HUDEP-2 (cell line): ENCODE measurements around the gene PRODH.
A peak's percentile ranks its signal among the peaks of the same experiment; 100 is the strongest.
"Not testable (repeated sequence)": the region's sequence is repeated elsewhere in the genome, so short reads cannot be mapped to it uniquely, and the experiment has no call there.

ENCODE experiments used
- DNase-seq, 76 experiments: peaks; one replicate each; lab custom pipeline; 2025; ENCODE audit not compliant: unreplicated experiment in 76 of 76; lab: John Stamatoyannopoulos, UW

The PRODH gene

GRCh38 chr22:18954990-18955571, 19.0 kb upstream of the PRODH start:
- DNase-seq = no peak

- peak in 38 of 76 experiments; percentile 1 to 52 (median 22) for DNase-seq
Measured at GRCh38 chr22:18954303-18954989, 18.4 kb upstream of the PRODH start.

- DNase-seq = not testable (repeated sequence)
Measured at GRCh38 chr22:18953128-18953527, 17.0 kb upstream of the PRODH start.

- no peak for DNase-seq
Measured at GRCh38 chr22:18952022-18952421, 15.9 kb upstream of the PRODH start.

- no peak for DNase-seq
Measured at GRCh38 chr22:18950141-18950540, 14.0 kb upstream of the PRODH start.

- no peak for DNase-seq
Measured at GRCh38 chr22:18947905-18948304, 11.8 kb upstream of the PRODH start.

GRCh38 chr22:18947105-18947504, 11.0 kb upstream of the PRODH start:
- not testable (repeated sequence) for DNase-seq

- not testable (repeated sequence) for DNase-seq
Measured at GRCh38 chr22:18938691-18939090, 2.6 kb upstream of the PRODH start.

GRCh38 chr22:18934688-18935087, 1.4 kb downstream of the PRODH start:
- DNase-seq = not testable (repeated sequence)

GRCh38 chr22:18933914-18934313, 2.2 kb downstream of the PRODH start:
- DNase-seq = no peak

- no peak for DNase-seq
Measured at GRCh38 chr22:18931905-18932652, 4.0 kb downstream of the PRODH start.

- no peak for DNase-seq
Measured at GRCh38 chr22:18929459-18929858, 6.6 kb downstream of the PRODH start.

- no peak for DNase-seq
Measured at GRCh38 chr22:18927573-18927972, 8.5 kb downstream of the PRODH start.

GRCh38 chr22:18927020-18927419, 9.1 kb downstream of the PRODH start:
- no peak for DNase-seq

GRCh38 chr22:18925368-18926064, 10.6 kb downstream of the PRODH start:
- DNase-seq = no peak

GRCh38 chr22:18920257-18920902, 15.7 kb downstream of the PRODH start:
- not testable (repeated sequence) for DNase-seq

- DNase-seq = not testable (repeated sequence)
Measured at GRCh38 chr22:18917818-18918217, 18.3 kb downstream of the PRODH start.

GRCh38 chr22:18915550-18915949, 20.5 kb downstream of the PRODH start:
- DNase-seq = not testable (repeated sequence)

GRCh38 chr22:18914558-18914957, 21.5 kb downstream of the PRODH start:
- DNase-seq = not testable (repeated sequence)

- DNase-seq = not testable (repeated sequence)
Measured at GRCh38 chr22:18912264-18912946, 23.7 kb downstream of the PRODH start.
